ENCODE measurements around the gene TEAD1. TPM values are rescaled to one million over a fixed set of nuclear protein-coding genes. Genes with fewer than 3 reads are reported as not detected.
A peak's percentile ranks its signal among the peaks of the same experiment; 100 is the strongest.

TEAD1 gene
- total and polyA plus RNA-seq, 9 of the 15 experiments (the other 6 are each of a cell fraction or from before 2014, with no cell fraction given), result 1.7 to 17.7 (median 10.8) TPM

GRCh38 chr11:12884751-12885318 lies 210.6 kb downstream of the TEAD1 start:
- no peaks in the 10 kb centered on the region for H3K9me1 ChIP-seq (ENCODE audit: control insufficient read depth, insufficient read depth, low read length)
- CTCF ChIA-PET (ENCODE audit: low intra/inter-chr PET ratio), result no interaction called here
- in situ Hi-C loops (cut with MboI), result loop anchor here (5.0 kb wide), 1 partner anchor 283 kb away; no protein-coding TSS in a partner anchor

More at GRCh38 chr11:12884751-12885318, 210.6 kb downstream of the TEAD1 start:
- Histone ChIP-seq H3K36me3 (ENCODE audit: control insufficient read depth, insufficient read depth, low read length) (peaks cover 18% of the 10 kb centered on the region; the same call in 1 of the 3 replicates), H3K9me3 (replicated peaks; ENCODE audit: control insufficient read depth, insufficient read depth, low read depth, low read length) (no peaks in the 10 kb centered on the region), H3K4me1 (replicated peaks in 1 of 2; ENCODE audit: control insufficient read depth in 2 of 2, insufficient read depth in 2 of 2, low read length in 2 of 2) (peaks cover 0 to 5% of the 10 kb centered on the region in 2 experiments; a peak in 3 of 5 replicates), H3K9ac (ENCODE audit: insufficient read depth in 1 of 2, low read depth in 2 of 2, low read length in 2 of 2) (no peak overlapping the region), H2AFZ (ENCODE audit: low read depth, low read length) (no peak overlapping the region), H3K4me2 (ENCODE audit: insufficient read depth, low read length) (no peak overlapping the region), H3K27me3 (ENCODE audit: control insufficient read depth in 2 of 2, insufficient read depth in 2 of 2, low read length in 2 of 2) (no peaks in the 10 kb centered on the region), H4K20me1 (replicated peaks; ENCODE audit: control insufficient read depth, insufficient read depth, low read length) (no peaks in the 10 kb centered on the region), H3K4me3 (no peak overlapping the region), H3K79me2 (ENCODE audit: control insufficient read depth, insufficient read depth, low read length) (no peaks in the 10 kb centered on the region), H3K27ac (ENCODE audit: extremely low read depth, low read depth, low read length) (no peak overlapping the region)
- POLR2A ChIA-PET, result interaction anchor here (0.6 kb wide), 1 partner anchor 259 kb away, joined by 3 read pairs; no protein-coding TSS in a partner anchor
- 79% methylated on average over 3 of the region's 5 CpGs for WGBS (ENCODE audit: insufficient coverage, low coverage, missing lambda C conversion rate)
- DNase-seq (ENCODE audit: extremely low read depth in 1 of 4, low spot score in 3 of 4) (no peak), ATAC-seq (no peak), FAIRE-seq (no peak)
- TF ChIP-seq HMG20A (CRISPR knock-in tag; conservative IDR thresholded peaks at IDR 0.05) (no peak), FOXA3 (CRISPR knock-in tag; conservative IDR thresholded peaks at IDR 0.05 in 1 of 2, IDR thresholded peaks at IDR 0.05 in 1 of 2) (peak; percentile 32 to 69; a peak in 2 of 4 replicates), BCOR (IDR thresholded peaks at IDR 0.05) (peak; percentile 80), KDM1A (IDR thresholded peaks at IDR 0.05) (peak in 1 of 2 experiments; percentile 37; a peak in 1 of 4 replicates), XRCC3 (IDR thresholded peaks at IDR 0.05) (no peak), RBM25 (IDR thresholded peaks at IDR 0.05; ENCODE audit: low read depth, low read length, severe bottlenecking) (peak; percentile 85), ZC3H4 (CRISPR knock-in tag; IDR thresholded peaks at IDR 0.05; ENCODE audit: borderline replicate concordance) (no peak), TAF15 (IDR thresholded peaks at IDR 0.05; ENCODE audit: low read depth, low read length) (no peak), ZNF274 (IDR thresholded peaks at IDR 0.05; ENCODE audit: borderline replicate concordance, low read depth, low read length) (no peak), RERE (CRISPR knock-in tag; IDR thresholded peaks at IDR 0.05; ENCODE audit: borderline replicate concordance) (no peak), ZNF212 (CRISPR knock-in tag; IDR thresholded peaks at IDR 0.05) (no peak), ZNF398 (CRISPR knock-in tag; IDR thresholded peaks at IDR 0.05) (no peak), PHF21A (IDR thresholded peaks at IDR 0.05; ENCODE audit: borderline replicate concordance, low read depth) (no peak), RCOR1 (IDR thresholded peaks at IDR 0.05; ENCODE audit: borderline replicate concordance in 1 of 2, low read depth in 2 of 2, low read length in 2 of 2) (0 out of 4 replicates have a peak, but pooled peaks of 1 of the 2 experiments have one; percentile 18)
- BruUV-seq (replicated peaks), result no TSS peak
- intact Hi-C loops (cut with micrococcal nuclease), result loop anchor here (5.0 kb wide), 3 partner anchors 58 to 303 kb away; partner anchors contain the start of gene TEAD1
